ENCODE measurements around the gene GUK1.

GUK1 gene

DNA sequence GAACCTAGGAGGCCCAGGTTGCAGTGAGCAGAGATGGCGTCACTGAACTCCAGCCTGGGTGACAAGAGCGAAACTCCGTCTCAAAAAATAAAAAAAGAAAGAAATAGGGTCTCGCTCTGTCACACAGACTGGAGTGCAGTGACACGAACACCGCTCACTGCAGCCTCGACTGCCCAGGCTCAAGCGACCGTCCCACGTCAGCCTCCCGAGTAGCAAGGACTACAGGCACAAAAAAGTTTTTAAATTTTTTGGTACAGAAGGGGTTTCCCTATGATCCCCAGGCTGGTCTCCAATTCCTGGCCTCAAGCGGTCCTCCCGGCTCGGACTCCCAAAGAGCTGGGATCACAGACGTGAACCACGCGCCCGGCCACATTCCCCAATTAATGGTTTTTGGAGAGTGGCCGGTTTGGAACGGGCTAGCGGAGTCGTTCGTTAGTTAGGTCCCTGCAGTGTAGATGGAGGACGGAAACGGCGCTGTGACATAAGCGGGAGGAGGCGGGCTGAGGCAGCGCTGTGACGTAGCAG is 611 bp upstream of the GUK1 start:
- Mint-ChIP-seq H3K4me1 (ENCODE audit: low read depth) (peaks cover 34% of the 10 kb centered on the region), H3K36me3 (ENCODE audit: low read depth) (peaks cover 14% of the 10 kb centered on the region), H3K27me3 (no peaks in the 10 kb centered on the region), H3K27ac (peak overlapping the region; percentile 97), H3K9me3 (no peaks in the 10 kb centered on the region), H3K4me3 (peak overlapping the region; percentile 99)

DNA sequence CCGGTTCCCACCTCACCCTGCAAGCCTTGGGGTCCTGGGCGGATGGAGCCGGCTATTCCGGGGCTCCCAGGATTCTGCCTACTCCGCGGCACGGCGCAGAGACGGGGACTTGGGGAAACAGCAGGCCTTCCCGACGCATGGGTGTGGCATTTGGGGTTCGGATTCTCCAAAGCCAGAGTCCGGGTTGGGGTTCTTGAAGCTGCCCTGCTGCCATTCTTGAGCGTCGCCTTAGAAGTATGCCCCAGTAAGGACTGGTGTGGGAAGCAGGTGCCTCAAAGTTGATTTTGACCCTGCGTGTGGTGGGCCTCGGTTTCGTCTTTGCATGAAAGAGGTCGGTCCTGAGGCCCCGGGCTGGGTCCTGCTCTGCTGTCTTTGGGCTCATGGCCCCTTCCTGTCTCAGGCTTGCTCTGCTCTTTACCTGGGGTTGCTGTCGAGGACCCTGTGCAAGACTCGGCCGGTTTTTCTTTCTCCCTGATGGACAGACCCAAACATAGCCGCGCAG is 696 bp downstream of the GUK1 start:
- H3K27ac Mint-ChIP-seq: peak overlapping the region; percentile 97
- H3K27me3 Mint-ChIP-seq: no peaks in the 10 kb centered on the region
- peak overlapping the region; percentile 99 for H3K4me3 Mint-ChIP-seq
- H3K4me1 Mint-ChIP-seq (ENCODE audit: low read depth): peaks cover 34% of the 10 kb centered on the region
- H3K9me3 Mint-ChIP-seq: no peaks in the 10 kb centered on the region
- peaks cover 14% of the 10 kb centered on the region for H3K36me3 Mint-ChIP-seq (ENCODE audit: low read depth)

DNA sequence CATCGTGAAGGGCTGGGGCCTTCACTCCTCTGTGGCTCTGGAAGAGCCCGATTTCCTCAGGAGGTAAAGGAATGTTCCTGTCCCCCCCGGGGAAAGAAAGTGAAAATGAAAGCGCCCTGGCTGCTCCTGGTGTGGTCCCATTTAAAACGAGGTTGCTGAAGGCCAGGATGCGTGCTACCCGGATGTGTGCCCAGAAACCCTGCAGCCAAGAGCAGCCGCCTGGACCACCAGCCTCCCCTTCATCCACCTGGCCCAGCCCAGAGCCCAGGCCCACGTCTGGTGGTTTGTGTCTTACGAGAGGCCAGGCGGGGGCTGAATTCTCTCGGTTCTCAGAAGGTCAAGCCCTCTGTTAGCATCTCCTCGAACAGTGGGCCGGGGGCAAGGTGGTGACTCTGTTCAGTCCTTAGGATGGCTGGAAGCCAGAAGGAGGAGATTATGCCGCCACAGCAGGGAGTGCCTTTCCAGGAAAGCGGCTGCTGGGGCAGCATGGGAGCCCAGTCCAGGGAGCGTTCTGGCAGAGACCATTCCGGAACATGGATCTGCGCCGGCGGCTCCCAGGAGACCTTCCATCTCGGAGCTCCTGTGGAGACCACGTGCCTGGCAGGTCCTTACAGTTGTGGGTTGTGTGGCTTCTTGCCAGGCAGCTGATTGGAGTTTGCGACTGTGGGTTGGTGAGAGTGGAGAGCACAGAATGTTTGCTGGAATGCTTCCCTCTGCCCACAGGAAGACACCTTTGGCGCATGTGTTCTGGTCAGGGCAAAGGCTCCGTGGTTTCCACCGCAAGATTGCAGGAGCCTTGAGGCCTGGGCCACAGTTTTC is 1.4 kb downstream of the GUK1 start:
- peaks cover 14% of the 10 kb centered on the region for H3K36me3 Mint-ChIP-seq (ENCODE audit: low read depth)
- H3K4me1 Mint-ChIP-seq (ENCODE audit: low read depth): peaks cover 34% of the 10 kb centered on the region
- H3K27ac Mint-ChIP-seq: peak overlapping the region; percentile 97
- peak overlapping the region; percentile 99 for H3K4me3 Mint-ChIP-seq
- no peaks in the 10 kb centered on the region for H3K27me3 Mint-ChIP-seq
- H3K9me3 Mint-ChIP-seq: no peaks in the 10 kb centered on the region

DNA sequence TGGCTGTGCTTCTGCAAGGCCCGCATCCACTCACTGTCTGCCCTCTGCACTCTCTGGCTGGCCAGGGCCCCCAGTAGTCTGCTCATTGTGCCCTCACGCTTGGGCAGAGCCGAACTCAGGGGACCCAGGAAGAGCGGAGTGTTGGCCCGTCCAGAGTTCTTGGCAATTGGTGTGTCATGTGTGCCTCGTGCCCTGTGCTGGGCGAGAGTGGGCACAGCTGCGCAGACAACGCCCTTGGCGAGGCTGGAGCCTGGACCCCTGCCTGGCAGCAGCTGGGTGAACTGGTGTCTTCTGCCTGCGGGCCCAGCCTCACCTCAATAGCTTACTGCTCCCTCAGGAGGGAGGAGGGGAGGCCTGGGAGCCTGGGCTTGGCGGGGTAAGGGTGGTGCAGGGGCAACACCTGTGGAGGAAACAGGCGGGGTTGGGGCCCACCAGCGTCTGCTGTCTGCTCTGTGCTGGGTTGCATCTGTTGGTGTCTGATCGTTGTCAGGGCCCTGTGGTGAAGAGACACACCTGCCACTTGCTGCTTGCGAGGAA is 2.1 kb downstream of the GUK1 start:
- Mint-ChIP-seq H3K27ac (peak overlapping the region; percentile 97), H3K27me3 (no peaks in the 10 kb centered on the region), H3K36me3 (ENCODE audit: low read depth) (peaks cover 14% of the 10 kb centered on the region), H3K9me3 (no peaks in the 10 kb centered on the region), H3K4me3 (peak overlapping the region; percentile 99), H3K4me1 (ENCODE audit: low read depth) (peaks cover 34% of the 10 kb centered on the region)

DNA sequence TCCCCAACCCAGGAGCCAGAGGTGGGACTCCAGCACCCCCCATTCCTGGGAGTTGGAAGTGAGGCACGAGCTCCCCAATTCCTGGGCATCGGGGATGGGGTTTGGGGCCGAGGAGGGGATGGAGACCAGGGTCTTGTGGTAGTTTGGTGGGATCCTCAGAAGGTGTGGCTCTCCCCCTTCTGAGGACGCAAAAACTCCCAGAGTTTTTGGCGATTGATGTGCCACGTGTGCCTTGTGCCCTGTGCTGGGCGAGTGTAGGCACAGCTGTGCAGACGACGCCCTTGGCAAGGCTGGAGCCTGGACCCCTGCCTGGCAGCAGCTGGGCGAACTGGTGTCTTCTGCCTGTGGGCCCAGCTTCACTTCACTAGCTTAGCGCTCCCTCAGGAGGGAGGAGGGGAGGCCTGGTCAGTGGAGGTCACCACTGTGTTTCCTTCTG is 2.6 kb downstream of the GUK1 start:
- H3K4me3 Mint-ChIP-seq: peak overlapping the region; percentile 99
- H3K27ac Mint-ChIP-seq: peak overlapping the region; percentile 74
- no peaks in the 10 kb centered on the region for H3K9me3 Mint-ChIP-seq
- peaks cover 34% of the 10 kb centered on the region for H3K4me1 Mint-ChIP-seq (ENCODE audit: low read depth)
- no peaks in the 10 kb centered on the region for H3K27me3 Mint-ChIP-seq
- H3K36me3 Mint-ChIP-seq (ENCODE audit: low read depth): peaks cover 14% of the 10 kb centered on the region

DNA sequence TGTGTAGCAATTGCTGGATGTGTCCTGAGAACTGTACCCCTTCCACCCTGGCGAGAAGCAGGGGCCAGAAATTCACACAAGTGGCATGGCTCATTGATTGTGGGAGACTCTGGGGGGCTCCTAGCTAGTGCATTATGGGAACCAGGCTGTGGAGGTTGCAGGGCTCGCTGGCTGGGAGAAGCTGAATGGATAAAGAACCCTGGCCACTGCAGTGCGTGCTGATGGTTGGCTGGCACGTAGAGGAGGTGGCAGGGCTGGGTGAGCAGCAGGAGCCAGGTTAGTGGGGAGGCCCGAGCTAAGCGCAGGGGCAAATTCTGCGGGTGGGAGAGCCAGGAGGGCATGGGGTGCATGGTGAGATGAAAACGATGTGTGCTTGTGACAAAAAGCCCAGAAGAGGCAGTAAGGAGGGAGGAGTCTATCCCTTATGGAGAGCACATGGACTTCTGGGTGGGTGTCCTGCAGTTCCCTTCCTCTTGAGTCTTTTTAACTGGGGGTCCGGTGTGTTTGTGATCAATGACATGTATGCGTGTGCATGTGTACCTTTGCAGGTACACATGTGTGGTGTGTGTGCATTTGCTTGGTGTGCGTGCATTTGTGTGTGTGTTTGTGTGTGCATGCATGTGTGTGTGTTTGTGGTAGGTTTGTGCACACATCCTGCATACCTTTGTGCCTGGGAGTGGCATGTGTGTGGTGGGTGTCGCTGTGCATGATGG is 3.6 kb downstream of the GUK1 start:
- Mint-ChIP-seq H3K4me1 (ENCODE audit: low read depth) (peaks cover 34% of the 10 kb centered on the region), H3K4me3 (peak overlapping the region; percentile 99), H3K27me3 (no peaks in the 10 kb centered on the region), H3K27ac (peak overlapping the region; percentile 74), H3K36me3 (ENCODE audit: low read depth) (peaks cover 14% of the 10 kb centered on the region), H3K9me3 (no peaks in the 10 kb centered on the region)

DNA sequence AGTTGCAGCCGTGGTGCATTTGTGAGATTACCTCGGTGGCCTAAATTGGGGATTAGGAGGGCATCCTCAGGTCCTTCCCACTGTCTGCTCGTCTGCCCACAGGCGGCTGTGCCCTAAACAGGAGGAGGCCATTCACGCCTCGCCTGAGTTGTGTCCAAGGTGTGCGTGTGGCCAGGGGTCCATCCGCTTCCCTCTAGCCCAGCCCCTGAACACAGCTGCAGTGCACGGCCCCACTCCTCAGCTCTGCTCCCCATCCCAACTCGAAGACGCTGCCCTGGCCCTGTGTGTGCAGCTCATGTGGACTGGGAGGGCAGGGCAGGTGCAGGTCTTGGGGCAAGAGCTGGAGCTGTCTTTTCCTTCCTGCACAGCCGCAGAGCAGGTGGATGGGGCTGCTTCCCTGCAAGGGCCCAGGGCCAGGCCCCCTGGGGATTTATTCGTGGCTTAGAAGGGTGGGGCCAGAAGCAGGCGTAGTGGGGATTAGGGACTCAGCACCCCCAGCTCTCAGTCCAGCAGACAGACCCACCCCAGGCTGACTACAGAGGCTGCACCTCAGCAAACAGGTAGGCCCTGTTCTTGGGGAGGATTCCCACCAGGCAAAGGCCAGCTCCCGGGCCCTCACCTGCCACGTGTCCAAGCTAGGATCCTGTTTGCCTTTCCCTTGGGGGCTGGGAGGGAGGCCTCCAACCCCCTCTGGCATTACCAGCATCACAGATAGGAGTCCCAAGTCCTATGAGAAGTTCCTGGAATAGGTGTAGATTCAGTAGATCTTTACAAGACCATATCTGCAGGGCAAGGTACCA is 4.3 kb downstream of the GUK1 start:
- Mint-ChIP-seq H3K36me3 (ENCODE audit: low read depth) (peaks cover 14% of the 10 kb centered on the region), H3K4me1 (ENCODE audit: low read depth) (peaks cover 34% of the 10 kb centered on the region), H3K9me3 (no peaks in the 10 kb centered on the region), H3K4me3 (peak overlapping the region; percentile 0), H3K27me3 (no peaks in the 10 kb centered on the region), H3K27ac (no peak overlapping the region)

DNA sequence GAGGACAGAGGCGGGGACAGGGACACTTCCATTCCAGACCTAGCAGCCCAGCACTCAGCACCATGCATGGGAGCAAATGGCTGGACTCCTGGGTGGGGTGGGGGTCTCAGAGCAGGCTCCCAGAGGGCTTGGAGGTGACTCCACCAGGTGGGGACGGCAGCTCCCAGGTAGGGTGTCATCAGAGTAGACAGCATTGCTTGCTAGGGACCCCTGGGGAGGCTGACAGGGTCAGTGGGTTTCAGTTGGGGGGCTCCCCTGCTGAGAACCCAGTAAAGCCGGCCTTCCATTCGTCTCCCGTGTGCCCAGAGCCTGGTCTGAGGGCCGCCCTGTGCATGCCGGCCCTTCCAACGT is 4.9 kb downstream of the GUK1 start:
- Mint-ChIP-seq H3K36me3 (ENCODE audit: low read depth) (peaks cover 14% of the 10 kb centered on the region), H3K4me3 (no peak overlapping the region), H3K9me3 (no peaks in the 10 kb centered on the region), H3K27me3 (no peaks in the 10 kb centered on the region), H3K4me1 (ENCODE audit: low read depth) (peaks cover 29% of the 10 kb centered on the region), H3K27ac (no peak overlapping the region)

DNA sequence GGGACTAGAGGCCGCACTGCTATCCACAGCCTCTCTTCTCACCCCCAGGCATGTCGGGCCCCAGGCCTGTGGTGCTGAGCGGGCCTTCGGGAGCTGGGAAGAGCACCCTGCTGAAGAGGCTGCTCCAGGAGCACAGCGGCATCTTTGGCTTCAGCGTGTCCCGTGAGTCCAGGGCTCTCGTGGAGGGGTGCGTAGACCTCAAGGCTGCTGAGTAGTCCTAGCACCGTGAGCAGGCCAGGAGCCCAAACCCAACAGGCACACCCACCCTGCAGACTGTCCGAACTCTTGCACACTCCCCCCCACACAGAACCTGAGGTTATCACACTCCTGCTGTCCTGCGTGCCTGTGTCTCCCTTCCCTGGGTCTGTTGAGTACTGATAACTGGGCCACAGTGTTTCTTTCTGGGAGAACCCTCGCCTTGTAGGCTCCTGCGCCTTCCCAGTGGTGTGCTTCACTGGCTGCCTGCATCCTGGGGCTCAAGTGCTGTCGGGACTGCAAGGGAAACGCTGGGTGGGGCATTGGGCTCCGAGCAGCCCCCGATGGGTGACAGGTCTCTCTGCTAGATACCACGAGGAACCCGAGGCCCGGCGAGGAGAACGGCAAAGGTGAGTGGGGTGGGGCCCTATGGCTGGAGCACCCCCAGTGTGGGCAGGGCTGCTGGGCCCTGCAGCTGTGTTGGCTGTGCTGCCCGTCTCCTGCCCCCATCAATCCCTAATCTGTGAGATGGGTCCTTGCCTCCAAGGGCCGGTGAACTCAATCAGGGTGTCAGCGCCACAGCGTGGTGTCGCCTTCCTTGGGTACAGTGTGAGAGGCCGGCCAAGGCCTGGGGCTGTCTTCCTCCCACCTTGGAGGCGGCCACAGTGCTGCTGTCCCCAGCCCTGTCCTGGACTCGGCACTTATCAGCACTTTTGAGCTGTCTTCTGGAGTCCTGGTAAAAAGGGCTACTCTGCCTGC is 5.7 kb downstream of the GUK1 start:
- Mint-ChIP-seq H3K27me3 (no peaks in the 10 kb centered on the region), H3K4me1 (ENCODE audit: low read depth) (peaks cover 29% of the 10 kb centered on the region), H3K4me3 (no peak overlapping the region), H3K27ac (no peak overlapping the region), H3K9me3 (no peaks in the 10 kb centered on the region), H3K36me3 (ENCODE audit: low read depth) (peaks cover 14% of the 10 kb centered on the region)

DNA sequence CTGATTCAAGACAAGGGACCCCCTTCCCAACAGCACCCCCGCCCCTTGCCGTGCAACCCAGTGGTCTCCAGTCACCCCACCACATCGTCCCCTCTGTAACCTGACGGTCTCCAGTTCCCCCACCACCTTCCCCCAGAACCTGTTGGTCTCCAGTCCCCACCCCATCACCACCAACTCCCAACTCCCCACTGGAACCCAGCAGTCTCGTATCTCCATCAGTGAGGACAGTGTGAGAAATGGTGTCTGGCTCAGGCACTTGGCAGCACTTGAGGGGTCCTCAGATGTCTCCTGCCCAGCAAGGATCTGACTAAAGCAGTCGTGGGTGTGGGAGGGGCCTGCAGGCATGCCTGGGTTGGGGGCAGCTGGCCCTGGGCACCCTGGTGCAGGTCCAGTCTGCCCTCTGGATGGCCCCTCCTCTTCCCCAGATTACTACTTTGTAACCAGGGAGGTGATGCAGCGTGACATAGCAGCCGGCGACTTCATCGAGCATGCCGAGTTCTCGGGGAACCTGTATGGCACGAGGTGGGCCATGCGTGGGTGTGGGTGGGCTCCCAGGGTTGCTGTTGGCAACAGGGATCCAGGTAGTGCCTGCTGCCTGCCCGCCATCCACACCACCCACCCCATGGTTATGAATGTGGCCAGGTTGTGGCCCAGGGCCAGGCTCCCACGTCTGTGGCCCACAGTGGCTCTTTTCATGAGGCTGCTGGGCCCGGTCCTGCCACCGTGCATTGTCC is 6.5 kb downstream of the GUK1 start:
- Mint-ChIP-seq H3K9me3 (no peaks in the 10 kb centered on the region), H3K27me3 (no peaks in the 10 kb centered on the region), H3K36me3 (ENCODE audit: low read depth) (peaks cover 11% of the 10 kb centered on the region), H3K4me3 (no peak overlapping the region), H3K27ac (no peak overlapping the region), H3K4me1 (ENCODE audit: low read depth) (peaks cover 25% of the 10 kb centered on the region)

DNA sequence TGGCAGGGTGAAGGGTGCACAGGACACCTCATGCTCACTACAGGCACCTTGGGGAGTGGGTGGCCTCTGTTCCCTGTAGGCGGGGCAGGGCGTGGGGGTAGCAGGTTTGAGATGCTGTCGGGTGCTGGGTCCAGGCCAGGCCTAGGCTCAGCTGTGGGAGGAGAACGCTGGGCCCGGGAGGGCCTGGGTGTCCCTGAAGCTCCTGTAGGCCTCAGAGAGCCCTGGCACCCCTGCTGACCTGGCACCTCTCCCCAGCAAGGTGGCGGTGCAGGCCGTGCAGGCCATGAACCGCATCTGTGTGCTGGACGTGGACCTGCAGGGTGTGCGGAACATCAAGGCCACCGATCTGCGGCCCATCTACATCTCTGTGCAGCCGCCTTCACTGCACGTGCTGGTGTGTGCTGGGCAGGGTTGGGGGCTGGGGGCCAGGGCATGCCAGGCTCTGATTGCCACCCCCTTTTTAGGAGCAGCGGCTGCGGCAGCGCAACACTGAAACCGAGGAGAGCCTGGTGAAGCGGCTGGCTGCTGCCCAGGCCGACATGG is 7.1 kb downstream of the GUK1 start:
- Mint-ChIP-seq H3K9me3 (no peaks in the 10 kb centered on the region), H3K4me1 (ENCODE audit: low read depth) (peaks cover 21% of the 10 kb centered on the region), H3K4me3 (no peak overlapping the region), H3K27ac (no peak overlapping the region), H3K27me3 (no peaks in the 10 kb centered on the region), H3K36me3 (ENCODE audit: low read depth) (peaks cover 10% of the 10 kb centered on the region)

DNA sequence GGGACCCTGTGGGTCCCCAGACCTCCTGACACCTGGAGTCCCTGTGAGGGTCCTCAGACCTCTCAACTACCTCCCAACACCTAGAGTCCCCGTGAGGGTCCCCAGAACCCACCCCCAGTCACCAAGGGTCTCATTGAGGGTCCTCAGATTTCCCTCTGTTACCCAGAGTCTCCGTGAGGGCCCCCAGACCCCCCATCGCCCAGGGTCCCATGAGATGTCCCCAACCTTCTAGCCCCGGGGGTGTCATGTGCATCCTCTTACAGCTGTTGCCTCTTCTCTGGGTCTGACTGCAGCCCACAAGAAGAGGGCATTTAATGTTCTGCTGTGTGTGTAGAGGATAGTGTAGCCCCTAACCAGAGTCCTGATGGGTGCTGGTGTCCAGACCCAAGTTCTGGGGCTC is 7.7 kb downstream of the GUK1 start:
- peaks cover 8% of the 10 kb centered on the region for H3K36me3 Mint-ChIP-seq (ENCODE audit: low read depth)
- no peaks in the 10 kb centered on the region for H3K27me3 Mint-ChIP-seq
- H3K4me3 Mint-ChIP-seq: no peak overlapping the region
- peaks cover 15% of the 10 kb centered on the region for H3K4me1 Mint-ChIP-seq (ENCODE audit: low read depth)
- H3K9me3 Mint-ChIP-seq: no peaks in the 10 kb centered on the region
- H3K27ac Mint-ChIP-seq: no peak overlapping the region
